ENCODE measurements around the gene TBC1D8. TPM values are rescaled to one million over a fixed set of nuclear protein-coding genes. Genes with fewer than 3 reads are reported as not detected.
A peak's percentile ranks its signal among the peaks of the same experiment; 100 is the strongest.

The TBC1D8 gene
- total and polyA plus RNA-seq, 2 of the 8 experiments (the other 6 are each of a cell fraction or from before 2014, with no cell fraction given): 20.8 to 21.8 TPM

GRCh38 chr2:101036562-101036961 lies 114.6 kb downstream of the TBC1D8 start:
- no peak overlapping the region for H4K5ac ChIP-seq (ENCODE audit: insufficient read length, low read depth, low read length)
- H2BK15ac ChIP-seq (ENCODE audit: low read length): no peak overlapping the region
- H3K4ac ChIP-seq (replicated peaks; ENCODE audit: insufficient read length, low read depth, low read length): no peak overlapping the region
- no peak overlapping the region for H3K56ac ChIP-seq (replicated peaks; ENCODE audit: insufficient read length, low read depth, low read length)
- no peak overlapping the region for H3K18ac ChIP-seq (ENCODE audit: extremely low read depth, low read length)
- H4K20me1 ChIP-seq (replicated peaks in 1 of 2; ENCODE audit: control insufficient read depth in 1 of 2, insufficient read depth in 2 of 2, low read length in 2 of 2): no peaks in the 10 kb centered on the region
- H4K91ac ChIP-seq (replicated peaks; ENCODE audit: insufficient read length, low read length): no peak overlapping the region
- H2AFZ ChIP-seq (ENCODE audit: low read length): no peak overlapping the region
- no peak overlapping the region for H2BK12ac ChIP-seq (ENCODE audit: low read depth, low read length)
- WGBS, 2 experiments (ENCODE audit: extremely low coverage in 1 of 2, insufficient coverage in 1 of 2, insufficient read length in 1 of 2, insufficient replicate concordance in 2 of 2, low coverage in 1 of 2, low lambda C conversion rate in 2 of 2, missing lambda C conversion rate in 1 of 2): 86% methylated on average over 2 of the region's 2 CpGs; no CpG with 5 or more reads in 1 of the 2 experiments
- H2AK5ac ChIP-seq (ENCODE audit: low read depth, low read length): no peak overlapping the region
- H3K9me3 ChIP-seq (ENCODE audit: insufficient read depth in 2 of 2, low read depth in 1 of 2, low read length in 1 of 2): no peaks in the 10 kb centered on the region
- no peaks in the 10 kb centered on the region for H3K79me2 ChIP-seq (ENCODE audit: control insufficient read depth in 1 of 2, insufficient read depth in 2 of 2, low read length in 2 of 2)
- no peak overlapping the region for H3K9ac ChIP-seq (replicated peaks in 1 of 4; ENCODE audit: extremely low read depth in 1 of 4, low read depth in 3 of 4, low read length in 3 of 4)
- ChIA-PET POLR2A (ENCODE audit: partially characterized antibody) (interaction anchor here (2.0 to 2.6 kb wide), 2 partner anchors 33 to 114 kb away, joined by 11 to 24 read pairs; partner anchors contain the start of genes RPL31 and TBC1D8), CTCF (ENCODE audit: partially characterized antibody) (interaction anchor here (0.6 to 5.2 kb wide), 37 partner anchors 10 to 433 kb away, joined by 3 to 64 read pairs (median 7); partner anchors contain the start of gene TBC1D8)
- H3K4me2 ChIP-seq (ENCODE audit: insufficient read depth in 1 of 2, low read depth in 2 of 2, low read length in 2 of 2): no peak overlapping the region
- H3K14ac ChIP-seq (ENCODE audit: insufficient read length): no peak overlapping the region
- no peak overlapping the region for H3K4me3 ChIP-seq (ENCODE audit: extremely low read depth in 1 of 4, insufficient read depth in 2 of 4, low read depth in 3 of 4, low read length in 4 of 4)
- TF ChIP-seq CTCF (IDR thresholded peaks at IDR 0.05; ENCODE audit: control extremely low read depth in 1 of 3, insufficient read depth in 1 of 3, low read depth in 1 of 3, low read length in 3 of 3) (peak in 2 of 3 experiments; percentile 19 to 29; a peak in 2 of 4 replicates), RBBP5 (IDR thresholded peaks at IDR 0.05; ENCODE audit: borderline replicate concordance, low read depth, low read length) (no peak), RAD21 (IDR thresholded peaks at IDR 0.05 in 1 of 2, conservative IDR thresholded peaks at IDR 0.05 in 1 of 2; ENCODE audit: low read depth in 2 of 2, low read length in 2 of 2) (peak; percentile 42 to 55; a peak in 3 of 4 replicates)
- H2BK5ac ChIP-seq (ENCODE audit: low read depth, low read length): no peak overlapping the region
- no peaks in the 10 kb centered on the region for H3K23me2 ChIP-seq (ENCODE audit: low read depth, low read length)
- H3K27me3 ChIP-seq (replicated peaks in 1 of 4; ENCODE audit: control insufficient read depth in 3 of 4, extremely low read depth in 1 of 4, insufficient read depth in 3 of 4, low read length in 3 of 4): no peaks in the 10 kb centered on the region
- no peak for FAIRE-seq
- no peak overlapping the region for H4K8ac ChIP-seq (ENCODE audit: extremely low read depth, insufficient read depth, low read length)
- no peak overlapping the region for H3K27ac ChIP-seq (ENCODE audit: low read depth, low read length)
- no peak overlapping the region for H3K23ac ChIP-seq (ENCODE audit: insufficient read length)
- no peak overlapping the region for H2BK120ac ChIP-seq (replicated peaks; ENCODE audit: low read depth, low read length)
- H3K4me1 ChIP-seq (replicated peaks in 1 of 4; ENCODE audit: control insufficient read depth in 3 of 4, insufficient read depth in 4 of 4, low read length in 3 of 4): no peaks in the 10 kb centered on the region; a peak in 1 of 7 replicates
- H3K36me3 ChIP-seq (ENCODE audit: control insufficient read depth in 2 of 4, insufficient read depth in 4 of 4, low read length in 3 of 4): peaks cover 0 to 4% (median 0%) of the 10 kb centered on the region in 4 experiments; a peak in 2 of 8 replicates
- no peak for DNase-seq (ENCODE audit: low read depth in 1 of 2, low spot score in 2 of 2)
- H2BK20ac ChIP-seq (ENCODE audit: low read length): no peak overlapping the region
- no peaks in the 10 kb centered on the region for H3K79me1 ChIP-seq (ENCODE audit: low read depth, low read length)
